HepG2 (cell line): ENCODE measurements around the gene MYO3B. TPM values are rescaled to one million over a fixed set of nuclear protein-coding genes. Genes with fewer than 3 reads are reported as not detected.
A peak's percentile ranks its signal among the peaks of the same experiment; 100 is the strongest.

Source experiments
- ATAC-seq: fragments of 200-7000 bp; cut with Tn5 transposase; 3 replicates; pipeline ENCODE4 v1.9.1; 2020; ENCODE audit warnings: mild to moderate bottlenecking, moderate library complexity
- BruUV-seq: library from RNA; stranded (reverse); fragments of 400-500 nt; replicated peaks from 2 replicates; lab custom pipeline; 2021; lab: Mats Ljungman, UMichigan
- CTCF ChIA-PET: fragments of 300-600 bp; formaldehyde crosslinking; extraction: SDS; loops from one replicate; lab custom pipeline; 2021; ENCODE audit warnings: low total read pairs, inconsistent platforms, low intra/inter-chr PET ratio; lab: Yijun Ruan, JAX
- POLR2A ChIA-PET: fragments of 350-600 bp; sonication (Branson Sonifier 250); formaldehyde crosslinking; loops from one replicate; lab custom pipeline; 2020; ENCODE audit warnings: antibody characterized with exemption, inconsistent platforms; lab: Yijun Ruan, JAX
- DNase-seq: peaks from one replicate; pipeline ENCODE4 v3.0.0-alpha.2; 2015; ENCODE audit warnings: low spot score
- FAIRE-seq: peaks from 3 replicates; lab custom pipeline; 2011; peaks lifted over from hg19 to GRCh38; lab: Jason Lieb, UNC
- H2AFZ ChIP-seq: one replicate; pipeline ENCODE4 v1.6.1; 2011; ENCODE audit warnings: low read length, inconsistent platforms
- H3K27ac ChIP-seq: fragments of 300-600 bp; 3 replicates; pipeline ENCODE4 v1.8.0; 2011; ENCODE audit warnings: mixed run types, mild to moderate bottlenecking, mixed read lengths, low read length, inconsistent platforms; ENCODE audit not compliant: insufficient read depth; ENCODE audit errors: extremely low read length
- H3K27me3 ChIP-seq, 2 experiments: fragments of 200-600 bp in 1 of 2; 2 replicates in 1 of 2; 3 replicates in 1 of 2; pipeline versions ENCODE4 v1.6.0 to v1.8.0; 2011; ENCODE audit warnings: low read length in 2 of 2, mild to moderate bottlenecking in 2 of 2, moderate library complexity in 2 of 2, inconsistent platforms in 1 of 2; ENCODE audit not compliant: insufficient read depth in 2 of 2, control insufficient read depth in 1 of 2
- H3K36me3 ChIP-seq, 2 experiments: fragments of 200-600 bp in 1 of 2; replicated peaks in 1 of 2; 2 replicates in 1 of 2; 3 replicates in 1 of 2; pipeline versions ENCODE4 v1.5.1 to v1.8.0; 2011; ENCODE audit warnings: low read length in 2 of 2, inconsistent platforms in 1 of 2; ENCODE audit not compliant: insufficient read depth in 2 of 2, control insufficient read depth in 1 of 2
- H3K4me1 ChIP-seq: 2 replicates; pipeline ENCODE4 v1.5.1; 2012; ENCODE audit warnings: low read length, inconsistent platforms; ENCODE audit not compliant: insufficient read depth
- H3K4me2 ChIP-seq: 2 replicates; pipeline ENCODE4 v1.6.0; 2011; ENCODE audit warnings: low read depth, low read length, inconsistent platforms
- H3K4me3 ChIP-seq, 3 experiments: fragments of 200-600 bp in 1 of 3; sonication (generic), shearing (Covaris generic) in 1 of 3; replicated peaks in 1 of 3; 2 replicates each; pipeline ENCODE4 v1.5.1; 2011 to 2016; ENCODE audit warnings: low read length in 3 of 3, inconsistent platforms in 2 of 3, low read depth in 2 of 3, mild to moderate bottlenecking in 2 of 3, control low read depth in 1 of 3, mixed read lengths in 1 of 3; ENCODE audit not compliant: insufficient read depth in 1 of 3
- H3K79me2 ChIP-seq: one replicate; pipeline ENCODE4 v1.6.1; 2011; ENCODE audit warnings: low read length, inconsistent platforms; ENCODE audit not compliant: insufficient read depth
- H3K9ac ChIP-seq: 2 replicates; pipeline ENCODE4 v1.6.0; 2011; ENCODE audit warnings: mild to moderate bottlenecking, low read depth, low read length, inconsistent platforms; ENCODE audit not compliant: insufficient read depth
- H3K9me3 ChIP-seq: 2 replicates; pipeline ENCODE4 v1.5.1; 2012; ENCODE audit warnings: mild to moderate bottlenecking, low read length
- H4K20me1 ChIP-seq: 2 replicates; pipeline ENCODE4 v1.6.0; 2011; ENCODE audit warnings: inconsistent platforms, mild to moderate bottlenecking, low read length, moderate library complexity; ENCODE audit not compliant: insufficient read depth
- CHD4 ChIP-seq: fragments of 200-600 bp; sonication (generic); IDR thresholded peaks from 2 replicates; pipeline ENCODE4 v1.7.0; 2017; ENCODE audit warnings: mild to moderate bottlenecking, low read length, borderline replicate concordance
- CREB1 ChIP-seq, 2 experiments: fragments of 450-650 bp in 1 of 2; IDR thresholded peaks; 2 replicates each; pipeline ENCODE4 v1.6.1; 2016 to 2017; ENCODE audit warnings: control low read depth in 1 of 2, mild to moderate bottlenecking in 1 of 2, missing compliant biosample characterization in 1 of 2, missing genetic modification characterization in 1 of 2
- EHMT2 ChIP-seq: fragments of 200-600 bp; sonication (generic); IDR thresholded peaks from 2 replicates; pipeline ENCODE4 v1.7.0; 2017; ENCODE audit warnings: antibody characterized with exemption, low read depth, low read length, borderline replicate concordance
- FOXP1 ChIP-seq, 2 experiments: fragments of 450-650 bp in 1 of 2; IDR thresholded peaks; 2 replicates each; pipeline ENCODE4 v1.6.1; 2017 to 2018; ENCODE audit warnings: antibody characterized with exemption in 1 of 2
- HIC2 ChIP-seq: sonication (generic); formaldehyde crosslinking; IDR thresholded peaks from 2 replicates; pipeline ENCODE4 v1.9.0; 2022; ENCODE audit warnings: low read depth, missing genetic modification reagents
- KDM5B ChIP-seq: sonication (generic); formaldehyde crosslinking; IDR thresholded peaks from 2 replicates; pipeline ENCODE4 v1.4.0; 2020; ENCODE audit warnings: missing genetic modification reagents, mild to moderate bottlenecking, borderline replicate concordance
- KLF13 ChIP-seq: sonication (generic); formaldehyde crosslinking; IDR thresholded peaks from 2 replicates; pipeline ENCODE4 v1.4.0; 2020; ENCODE audit warnings: mild to moderate bottlenecking, missing genetic modification reagents
- PRDM10 ChIP-seq: sonication (generic); formaldehyde crosslinking; IDR thresholded peaks from 2 replicates; pipeline ENCODE4 v1.4.0; 2020; ENCODE audit warnings: low read depth, missing genetic modification reagents
- SKI ChIP-seq: fragments of 450-650 bp; IDR thresholded peaks from one replicate; pipeline ENCODE4 v1.6.1; 2018; ENCODE audit warnings: mild to moderate bottlenecking; ENCODE audit not compliant: partially characterized antibody
- SUZ12 ChIP-seq: fragments of 150-350 bp; IDR thresholded peaks from 2 replicates; pipeline ENCODE4 v1.6.1; 2014; ENCODE audit warnings: low read depth, low read length
- THAP8 ChIP-seq: sonication (generic); formaldehyde crosslinking; IDR thresholded peaks from 2 replicates; pipeline ENCODE4 v1.5.1; 2020; ENCODE audit warnings: missing genetic modification reagents, mild to moderate bottlenecking, borderline replicate concordance
- ZNF577 ChIP-seq: sonication (generic); formaldehyde crosslinking; IDR thresholded peaks from 2 replicates; pipeline ENCODE4 v1.4.0; 2020; ENCODE audit warnings: mild to moderate bottlenecking, low read depth, missing genetic modification reagents, borderline replicate concordance
- WGBS: methylation state at CpG from one replicate; pipeline ENCODE4 v1.1.6; 2017; ENCODE audit warnings: low lambda C conversion rate; 5-methylcytosine and 5-hydroxymethylcytosine counted together
- in situ Hi-C: cut with HindIII; loops from 2 replicates; pipeline ENCODE4 v1.10.0; 2017; ENCODE audit warnings: low pct_unique_long_range_greater_than_20kb; ENCODE audit not compliant: extremely low pct_ligation_motif_present
- intact Hi-C: fragments of 100-400 bp; cut with micrococcal nuclease; formaldehyde crosslinking; loops from one replicate; pipeline ENCODE4 v1.10.0; 2022; ENCODE audit not compliant: unreplicated experiment
- polyA plus RNA-seq, 8 experiments: library from polyadenylated mRNA; depleted of rRNA in 3 of 8; stranded (reverse) in 7 of 8; unstranded in 1 of 8; fragments of >200 nt; fragmentation: Illumina TruSeq in 4 of 8; extraction: Trizol in 4 of 8; gene quantifications; 2 replicates each; pipeline versions ENCODE4 v1.2.1 to v1.2.3, GENCODE V29; 2011 to 2016; ENCODE audit warnings: low read depth in 4 of 8, missing spikeins in 1 of 8, mixed read lengths in 1 of 8; ENCODE audit not compliant: insufficient read depth in 1 of 8
- total RNA-seq, 5 experiments: library from RNA; depleted of rRNA; stranded (reverse); fragments of >200 nt; fragmentation: Illumina TruSeq; extraction: Trizol; gene quantifications; 2 replicates each; pipeline ENCODE4 v1.2.3, GENCODE V29; 2016; ENCODE audit warnings: low read depth in 1 of 5

MYO3B gene
- total and polyA plus RNA-seq, 2 of the 13 experiments (the other 11 are each of a cell fraction or from before 2014, with no cell fraction given): 0.01 TPM; not detected in 1

GRCh38 chr2:170258382-170258781 is 80.4 kb downstream of the MYO3B start:
- in situ Hi-C loops: no loop called here
- ChIA-PET POLR2A (no interaction called here), CTCF (no interaction called here)
- H3K9ac ChIP-seq: no peak overlapping the region
- no peaks in the 10 kb centered on the region for H3K36me3 ChIP-seq
- no peaks in the 10 kb centered on the region for H4K20me1 ChIP-seq
- no peak for ATAC-seq
- peaks cover 0 to 8% of the 10 kb centered on the region in 2 experiments; a peak in 1 of 5 replicates for H3K27me3 ChIP-seq
- intact Hi-C loops: no loop called here
- H3K4me3 ChIP-seq: no peak overlapping the region
- no peak for FAIRE-seq
- H2AFZ ChIP-seq: no peak overlapping the region
- WGBS: 19% methylated on average over 3 of the region's 3 CpGs
- TF ChIP-seq CREB1 (IDR thresholded peaks at IDR 0.05): peak; percentile 41; the same call in 1 of the 2 replicates
- TF ChIP-seq CREB1 (CRISPR knock-in tag; IDR thresholded peaks at IDR 0.05): no peak
- TF ChIP-seq EHMT2: no peak
- no TSS peak for BruUV-seq
- no peak overlapping the region for H3K4me2 ChIP-seq
- no peak for DNase-seq
- H3K27ac ChIP-seq: no peak overlapping the region
- no peaks in the 10 kb centered on the region for H3K4me1 ChIP-seq
- peaks cover 6% of the 10 kb centered on the region; the same call in 1 of the 2 replicates for H3K9me3 ChIP-seq
- no peaks in the 10 kb centered on the region for H3K79me2 ChIP-seq

- Histone ChIP-seq H3K4me2 (no peak overlapping the region), H4K20me1 (no peaks in the 10 kb centered on the region), H3K4me1 (no peaks in the 10 kb centered on the region), H3K27ac (no peak overlapping the region), H3K27me3 (no peaks in the 10 kb centered on the region; a peak in 1 of 5 replicates), H3K36me3 (no peaks in the 10 kb centered on the region), H3K79me2 (no peaks in the 10 kb centered on the region), H3K9me3 (peaks cover 18% of the 10 kb centered on the region; the same call in 1 of the 2 replicates), H2AFZ (no peak overlapping the region), H3K9ac (no peak overlapping the region), H3K4me3 (no peak overlapping the region)
- BruUV-seq: no TSS peak
- ChIA-PET CTCF (no interaction called here), POLR2A (no interaction called here)
- DNase-seq (no peak), ATAC-seq (no peak), FAIRE-seq (no peak)
- intact Hi-C loops (no loop called here), in situ Hi-C loops (no loop called here)
- TF ChIP-seq FOXP1 (IDR thresholded peaks at IDR 0.05) (no peak), FOXP1 (CRISPR knock-in tag; IDR thresholded peaks at IDR 0.05) (no peak), KLF13 (no peak), ZNF577 (CRISPR knock-in tag) (no peak), KDM5B (CRISPR knock-in tag) (no peak), CHD4 (no peak), HIC2 (CRISPR knock-in tag) (no peak), SKI (no peak), PRDM10 (CRISPR knock-in tag) (no peak), SUZ12 (no peak), THAP8 (CRISPR knock-in tag) (no peak)
Observed at GRCh38 chr2:170260188-170260587, 82.2 kb downstream of the MYO3B start.
